Peyer's patch (tissue), 4 donors: Measurements from ENCODE around the gene GPAM. TPM values are rescaled to one million over a fixed set of nuclear protein-coding genes. Genes with fewer than 3 reads are reported as not detected.
"Not testable (repeated sequence)": the region's sequence is repeated elsewhere in the genome, so short reads cannot be mapped to it uniquely, and the experiment has no call there.

Experiments used
- DNase-seq, 3 donors: peaks; one replicate each; pipeline ENCODE4 v3.0.0-alpha.2; 2017 to 2019
- H3K27ac ChIP-seq, 4 donors: fragments of 200-600 bp; sonication (generic); one replicate each; pipeline ENCODE4 v1.5.1; 2016 to 2019
- H3K27me3 ChIP-seq, 2 donors: fragments of 200-600 bp; sonication (generic); one replicate each; pipeline ENCODE4 v1.5.1; 2019
- H3K36me3 ChIP-seq, 3 donors: fragments of 200-600 bp; sonication (generic); one replicate each; pipeline ENCODE4 v1.5.1; 2016 to 2019
- H3K4me1 ChIP-seq, 4 donors: fragments of 200-600 bp; sonication (generic); one replicate each; pipeline ENCODE4 v1.5.1; 2016 to 2019
- H3K4me3 ChIP-seq, 4 donors: fragments of 200-600 bp; sonication (generic); 1 replicate in 3 of 4; 2 replicates in 1 of 4; pipeline ENCODE4 v1.5.1; 2016 to 2019; ENCODE audit warnings: mild to moderate bottlenecking in 1 of 4
- H3K9me3 ChIP-seq, 4 donors: fragments of 200-600 bp; sonication (generic); one replicate each; pipeline ENCODE4 v1.5.1; 2016 to 2019; ENCODE audit warnings: mild to moderate bottlenecking in 1 of 4
- POLR2A ChIP-seq, 2 donors: fragments of 450-650 bp; IDR thresholded peaks; one replicate each; pipeline ENCODE4 v1.5.1; 2017; ENCODE audit warnings: antibody characterized with exemption in 2 of 2, mild to moderate bottlenecking in 2 of 2, moderate library complexity in 2 of 2
- total RNA-seq, 4 donors: library from RNA; depleted of rRNA; stranded (reverse); fragments of >200 nt; gene quantifications; one replicate each; pipeline ENCODE4 v1.1.0, GENCODE V29; 2016
- TF ChIP-seq, protein P1 (sequence below), 6 experiments: fragments of 450-650 bp in 4 of 6; fragments of 200-600 bp in 2 of 6; sonication (generic) in 1 of 6; IDR thresholded peaks; one replicate each; pipeline ENCODE4 v1.5.1; 2017 to 2019; ENCODE audit warnings: antibody characterized with exemption in 6 of 6, mild to moderate bottlenecking in 3 of 6, moderate library complexity in 1 of 6

Gene GPAM
- total RNA-seq, 4 donors from 2014 or later: 3.3 to 13.7 (median 6.4) TPM

DNA sequence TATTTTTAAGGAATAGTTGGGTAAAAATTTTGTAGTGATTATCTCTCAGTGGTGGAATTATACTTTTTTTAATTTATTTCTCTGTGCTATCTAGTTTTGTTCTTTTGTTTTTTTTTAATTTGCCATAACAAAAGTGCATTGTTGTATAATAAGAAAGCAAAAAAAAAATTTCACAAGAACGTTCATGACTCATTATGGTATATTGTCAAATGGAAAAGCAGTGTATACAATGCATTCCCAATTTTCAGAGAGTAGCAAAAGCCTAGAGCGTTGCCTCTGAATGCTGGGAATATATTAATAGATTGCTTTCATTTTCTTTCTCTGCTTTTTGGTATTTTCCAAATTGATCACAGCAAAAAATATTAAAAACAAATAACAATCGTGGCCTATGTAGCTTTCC, 46.3 kb upstream of the GPAM start:
- H3K27ac ChIP-seq: no peak overlapping the region
- H3K9me3 ChIP-seq: no peaks in the 10 kb centered on the region
- DNase-seq: no peak
- H3K4me3 ChIP-seq: no peak overlapping the region
- H3K36me3 ChIP-seq: no peaks in the 10 kb centered on the region
- H3K4me1 ChIP-seq: no peaks in the 10 kb centered on the region
- no peaks in the 10 kb centered on the region for H3K27me3 ChIP-seq
- TF ChIP-seq POLR2A (IDR thresholded peaks at IDR 0.05): no peak
- TF ChIP-seq, protein P1, sequence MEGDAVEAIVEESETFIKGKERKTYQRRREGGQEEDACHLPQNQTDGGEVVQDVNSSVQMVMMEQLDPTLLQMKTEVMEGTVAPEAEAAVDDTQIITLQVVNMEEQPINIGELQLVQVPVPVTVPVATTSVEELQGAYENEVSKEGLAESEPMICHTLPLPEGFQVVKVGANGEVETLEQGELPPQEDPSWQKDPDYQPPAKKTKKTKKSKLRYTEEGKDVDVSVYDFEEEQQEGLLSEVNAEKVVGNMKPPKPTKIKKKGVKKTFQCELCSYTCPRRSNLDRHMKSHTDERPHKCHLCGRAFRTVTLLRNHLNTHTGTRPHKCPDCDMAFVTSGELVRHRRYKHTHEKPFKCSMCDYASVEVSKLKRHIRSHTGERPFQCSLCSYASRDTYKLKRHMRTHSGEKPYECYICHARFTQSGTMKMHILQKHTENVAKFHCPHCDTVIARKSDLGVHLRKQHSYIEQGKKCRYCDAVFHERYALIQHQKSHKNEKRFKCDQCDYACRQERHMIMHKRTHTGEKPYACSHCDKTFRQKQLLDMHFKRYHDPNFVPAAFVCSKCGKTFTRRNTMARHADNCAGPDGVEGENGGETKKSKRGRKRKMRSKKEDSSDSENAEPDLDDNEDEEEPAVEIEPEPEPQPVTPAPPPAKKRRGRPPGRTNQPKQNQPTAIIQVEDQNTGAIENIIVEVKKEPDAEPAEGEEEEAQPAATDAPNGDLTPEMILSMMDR (IDR thresholded peaks at IDR 0.05): no peak

DNA sequence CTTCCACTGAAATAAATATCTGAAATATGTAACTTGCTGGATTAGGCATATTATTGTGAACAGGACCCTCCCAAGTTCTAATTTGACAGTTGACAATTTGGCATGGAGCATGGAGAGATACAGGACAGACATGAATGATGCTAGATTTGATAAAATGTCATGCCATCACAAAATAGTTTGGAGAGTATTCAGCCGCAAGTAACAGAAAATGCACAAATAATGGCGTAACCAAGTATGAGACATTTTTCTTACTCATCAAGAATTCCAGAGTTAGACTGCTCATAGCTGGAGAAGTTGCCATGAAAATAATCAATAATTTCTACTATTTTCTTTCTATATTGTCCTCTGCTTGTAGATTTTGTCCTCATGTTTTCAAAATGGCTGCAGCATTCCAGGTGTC, 45.5 kb upstream of the GPAM start:
- no peaks in the 10 kb centered on the region for H3K4me1 ChIP-seq
- TF ChIP-seq, protein P1 (IDR thresholded peaks at IDR 0.05): no peak
- no peak for TF ChIP-seq POLR2A (IDR thresholded peaks at IDR 0.05)
- no peak overlapping the region for H3K27ac ChIP-seq
- no peaks in the 10 kb centered on the region for H3K36me3 ChIP-seq
- H3K27me3 ChIP-seq: no peaks in the 10 kb centered on the region
- no peak overlapping the region for H3K4me3 ChIP-seq
- DNase-seq: no peak
- no peaks in the 10 kb centered on the region for H3K9me3 ChIP-seq

DNA sequence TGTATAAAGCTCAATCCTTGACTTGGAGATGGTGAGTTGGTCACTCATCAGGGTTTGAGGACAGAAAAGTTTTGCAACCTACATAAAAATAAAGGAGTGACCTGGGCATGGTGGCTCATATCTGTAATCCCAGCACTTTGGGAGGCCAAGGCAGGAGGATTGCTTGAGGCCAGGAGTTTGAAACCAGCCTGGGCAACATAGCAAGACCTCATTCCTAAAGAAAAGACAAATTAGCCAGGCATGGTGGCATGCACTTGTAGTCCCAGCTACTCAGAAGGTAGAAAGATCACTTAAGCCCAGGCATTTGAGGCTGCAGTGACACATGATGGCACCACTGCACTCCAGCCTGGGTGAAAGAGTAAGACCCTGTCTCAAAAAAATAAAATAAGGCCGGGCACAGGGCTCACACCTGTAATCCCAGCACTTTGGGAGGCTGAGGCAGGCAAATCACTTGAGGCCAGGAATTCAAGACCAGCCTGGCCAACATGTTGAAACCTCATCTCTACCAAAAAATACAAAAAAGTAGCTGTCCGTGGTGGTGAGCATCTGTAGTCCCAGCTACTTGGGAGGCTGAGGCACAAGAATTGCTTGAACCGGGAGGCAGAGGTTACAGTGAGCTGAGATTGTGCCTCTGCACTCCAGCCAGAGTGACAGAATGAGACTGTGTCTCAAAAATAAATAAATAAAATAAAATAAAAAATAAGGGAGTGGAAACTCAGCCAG, 45.0 kb upstream of the GPAM start:
- H3K4me1 ChIP-seq, H3K9me3 ChIP-seq, H3K27ac ChIP-seq, DNase-seq, H3K27me3 ChIP-seq, H3K4me3 ChIP-seq, H3K36me3 ChIP-seq: not testable (repeated sequence)

DNA sequence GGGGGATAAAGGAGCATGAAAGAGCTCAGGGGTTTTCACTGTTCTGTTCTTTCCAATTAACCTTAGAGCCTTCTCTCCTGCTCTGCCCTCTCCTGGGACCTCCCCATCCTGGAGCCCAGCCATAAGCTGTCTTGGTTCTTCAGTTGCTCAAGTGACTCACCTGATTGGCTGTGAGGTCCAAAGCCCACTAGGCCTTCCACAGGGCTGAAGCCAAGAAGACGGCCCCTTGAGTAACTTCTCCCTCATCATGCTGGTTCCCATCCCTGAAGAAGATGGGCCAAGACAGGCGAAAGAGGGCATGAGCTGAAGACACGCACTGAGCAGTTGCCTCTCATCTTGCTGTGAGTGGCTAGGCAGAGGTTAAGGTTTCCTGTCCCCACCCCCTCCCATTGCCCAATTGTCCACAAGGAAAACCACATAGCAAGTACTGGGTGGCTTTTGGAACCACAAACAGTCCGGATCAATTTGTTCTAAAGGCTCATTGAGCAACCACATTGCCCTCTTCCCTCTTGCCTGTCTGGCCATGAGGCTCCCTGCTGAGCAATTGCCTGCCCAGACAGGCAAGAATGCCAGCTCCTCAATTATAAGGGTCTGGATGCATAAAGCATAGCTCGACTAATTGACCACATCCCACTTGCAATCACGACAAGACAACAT, 43.9 kb upstream of the GPAM start:
- Histone ChIP-seq H3K27me3 (no peaks in the 10 kb centered on the region), H3K36me3 (no peaks in the 10 kb centered on the region), H3K9me3 (no peaks in the 10 kb centered on the region), H3K27ac (no peak overlapping the region), H3K4me1 (no peaks in the 10 kb centered on the region), H3K4me3 (no peak overlapping the region)
- TF ChIP-seq POLR2A (IDR thresholded peaks at IDR 0.05): no peak
- TF ChIP-seq, protein P1 (IDR thresholded peaks at IDR 0.05): no peak
- DNase-seq: no peak

DNA sequence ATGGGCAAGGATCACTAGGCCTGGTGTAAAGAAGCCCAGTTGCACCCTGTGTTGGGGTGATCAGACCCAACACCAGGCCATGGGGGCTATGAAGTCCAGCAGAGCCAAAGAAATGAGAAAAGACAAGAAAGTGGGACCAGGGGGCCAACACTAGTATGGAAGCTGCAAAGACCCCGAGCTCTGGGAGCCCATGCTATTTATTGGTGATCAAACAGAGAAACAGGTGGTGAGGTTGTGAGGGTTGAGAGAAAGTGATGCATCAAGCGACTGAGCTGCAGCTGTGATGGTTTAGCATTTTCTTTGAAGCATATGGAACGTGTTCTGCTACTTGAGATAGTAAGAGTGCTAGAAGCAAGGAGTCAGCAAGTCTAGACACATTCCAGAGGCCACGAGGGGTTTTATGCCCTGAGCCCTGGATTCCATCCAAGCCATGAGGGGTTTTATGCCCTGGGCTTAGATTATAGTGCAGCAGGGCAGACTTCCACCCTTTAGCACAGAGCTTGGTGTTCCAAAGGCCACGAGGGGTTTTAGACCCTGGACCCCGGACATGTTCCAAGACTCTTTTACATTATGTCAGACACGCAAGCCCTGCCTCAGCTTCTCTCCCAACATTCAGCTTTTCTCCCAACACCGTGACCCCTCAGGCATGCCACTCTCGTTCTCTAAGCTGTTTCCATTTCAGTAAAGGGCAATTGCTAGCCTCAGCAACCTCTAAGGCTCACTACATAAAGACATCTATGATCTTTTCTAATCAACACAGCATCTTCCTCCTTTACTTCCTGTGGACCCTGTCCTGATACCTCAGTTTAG, 43.1 kb upstream of the GPAM start:
- Histone ChIP-seq H3K36me3 (no peaks in the 10 kb centered on the region), H3K27me3 (no peaks in the 10 kb centered on the region), H3K4me3 (no peak overlapping the region), H3K4me1 (no peaks in the 10 kb centered on the region), H3K9me3 (no peaks in the 10 kb centered on the region), H3K27ac (no peak overlapping the region)
- no peak for TF ChIP-seq POLR2A (IDR thresholded peaks at IDR 0.05)
- TF ChIP-seq, protein P1 (IDR thresholded peaks at IDR 0.05): no peak
- DNase-seq: no peak
